M059J (cell line): ENCODE results near the gene LRP1. TPM values are rescaled to one million over a fixed set of nuclear protein-coding genes. Genes with fewer than 3 reads are reported as not detected.
A peak's percentile ranks its signal among the peaks of the same experiment; 100 is the strongest.

Source experiments
- DNase-seq: peaks from one replicate; pipeline ENCODE4 v3.0.0-alpha.2; 2012; ENCODE audit warnings: low read depth
- total RNA-seq: library from RNA; depleted of rRNA; stranded (reverse); fragments of >200 nt; shearing (Covaris generic); gene quantifications from 2 replicates; pipeline ENCODE4 v1.2.3, GENCODE V29; 2014

Gene LRP1
- total RNA-seq, 1 experiment from 2014 or later = 24.9 TPM

GRCh38 chr12:57223191-57224165 lies 95.2 kb downstream of the LRP1 start:
- DNase-seq = no peak

GRCh38 chr12:57224278-57224972 lies 96.1 kb downstream of the LRP1 start:
- no peak for DNase-seq

DNA sequence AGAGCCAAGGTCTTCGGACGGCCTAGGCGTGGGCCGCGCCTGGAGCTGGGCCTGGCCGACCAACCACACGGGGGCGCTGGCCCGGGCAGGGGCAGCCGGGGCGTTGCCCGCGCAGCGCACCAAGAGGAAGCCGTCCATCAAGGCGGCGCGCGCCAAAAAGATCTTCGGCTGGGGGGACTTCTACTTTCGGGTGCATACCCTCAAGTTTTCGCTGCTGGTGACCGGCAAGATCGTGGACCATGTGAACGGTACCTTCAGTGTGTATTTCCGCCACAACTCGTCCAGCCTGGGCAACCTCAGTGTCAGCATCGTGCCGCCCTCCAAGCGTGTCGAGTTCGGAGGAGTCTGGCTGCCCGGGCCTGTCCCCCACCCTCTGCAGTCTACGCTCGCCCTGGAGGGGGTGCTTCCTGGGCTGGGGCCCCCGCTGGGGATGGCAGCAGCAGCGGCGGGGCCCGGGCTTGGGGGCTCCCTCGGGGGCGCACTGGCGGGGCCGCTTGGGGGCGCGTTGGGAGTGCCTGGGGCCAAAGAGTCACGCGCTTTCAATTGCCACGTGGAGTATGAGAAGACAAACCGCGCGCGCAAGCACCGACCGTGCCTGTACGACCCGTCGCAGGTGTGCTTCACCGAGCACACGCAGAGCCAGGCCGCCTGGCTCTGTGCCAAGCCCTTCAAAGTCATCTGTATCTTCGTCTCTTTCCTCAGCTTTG lies 96.8 kb downstream of the LRP1 start:
- DNase-seq = no peak

- DNase-seq = no peak
Measured at GRCh38 chr12:57225680-57226210, 97.5 kb downstream of the LRP1 start.

DNA sequence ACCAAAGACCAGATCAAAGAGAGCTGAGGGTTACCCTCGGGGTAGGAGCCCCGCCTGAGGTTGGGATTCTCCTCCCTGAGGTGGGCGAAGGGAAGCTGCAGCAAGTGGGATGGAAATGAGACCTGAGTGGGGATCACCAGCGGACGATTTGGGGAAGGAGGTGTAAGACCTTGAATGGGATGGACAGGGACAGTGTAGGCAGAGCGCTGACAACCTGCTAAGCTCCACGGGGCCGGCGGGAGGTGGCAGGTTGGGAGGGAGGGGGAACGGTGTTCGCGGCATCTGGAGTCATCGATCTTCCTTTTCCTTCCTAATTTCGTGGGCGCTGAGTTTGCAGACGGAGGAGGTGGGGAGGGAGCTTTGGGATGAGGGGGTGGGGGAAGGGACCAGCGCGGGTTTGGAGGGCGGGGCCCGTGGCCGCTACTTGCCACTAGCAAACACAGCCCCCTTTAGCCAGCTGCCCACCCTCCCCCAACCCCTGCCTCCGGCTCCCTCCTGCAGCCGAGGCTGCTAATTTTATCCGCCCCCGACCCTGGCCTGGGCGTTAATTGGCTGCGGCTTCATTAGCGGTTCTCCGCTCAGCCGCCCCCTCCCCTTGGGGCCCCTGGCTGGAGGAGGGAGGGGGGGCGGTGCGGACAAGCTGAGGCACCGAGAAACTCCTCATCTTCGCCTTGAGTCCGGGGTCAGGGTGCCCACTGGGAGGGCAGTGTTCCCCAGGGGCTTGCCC lies 98.5 kb downstream of the LRP1 start:
- DNase-seq = no peak

DNA sequence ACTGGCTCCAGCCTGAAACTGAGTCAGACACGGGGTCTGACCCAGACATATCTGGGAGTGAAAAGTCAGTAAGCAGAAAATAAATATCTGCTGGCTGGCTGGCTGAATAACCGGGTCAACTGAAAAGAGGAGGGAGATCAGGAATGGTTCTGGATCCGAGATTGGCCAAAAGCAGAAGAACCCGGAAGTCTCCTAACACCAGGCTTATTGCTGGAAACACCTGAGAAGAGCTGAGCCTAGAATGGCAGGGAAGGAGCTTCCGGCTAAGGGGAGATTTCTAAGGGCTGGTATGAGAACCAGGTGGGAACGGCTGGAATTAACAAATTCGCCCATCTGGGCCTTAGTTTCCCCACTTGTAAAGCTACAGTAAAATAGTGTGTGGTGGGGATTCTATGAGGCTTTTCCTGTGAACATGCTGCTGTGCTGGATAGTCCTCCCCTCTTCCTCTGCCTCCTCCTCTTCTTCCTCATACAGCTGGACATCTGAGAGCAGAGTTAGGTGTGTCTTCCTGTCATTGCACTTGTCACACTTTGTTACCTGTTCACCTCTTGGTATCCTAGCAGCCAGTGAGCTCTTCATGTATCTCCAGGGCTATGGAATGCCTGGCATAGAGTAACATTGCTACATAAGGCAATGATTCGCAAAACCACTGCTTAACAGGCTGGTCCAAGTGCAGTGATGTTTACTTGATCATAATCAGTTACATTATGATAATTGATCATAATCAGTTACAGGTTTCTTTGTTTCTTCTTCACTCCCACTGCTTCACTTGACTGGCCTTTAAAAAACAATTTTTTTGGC lies 99.2 kb downstream of the LRP1 start:
- DNase-seq = no peak

GRCh38 chr12:57229046-57229633 lies 100.9 kb downstream of the LRP1 start:
- DNase-seq = no peak

- peak; percentile 94 for DNase-seq
Measured at GRCh38 chr12:57229634-57230380, 101.5 kb downstream of the LRP1 start, which contains the start of gene SHMT2. Gene SHMT2 (plus strand): TSS chr12:57229711. CDS start chr12:57229779, 68 bp downstream.

DNA sequence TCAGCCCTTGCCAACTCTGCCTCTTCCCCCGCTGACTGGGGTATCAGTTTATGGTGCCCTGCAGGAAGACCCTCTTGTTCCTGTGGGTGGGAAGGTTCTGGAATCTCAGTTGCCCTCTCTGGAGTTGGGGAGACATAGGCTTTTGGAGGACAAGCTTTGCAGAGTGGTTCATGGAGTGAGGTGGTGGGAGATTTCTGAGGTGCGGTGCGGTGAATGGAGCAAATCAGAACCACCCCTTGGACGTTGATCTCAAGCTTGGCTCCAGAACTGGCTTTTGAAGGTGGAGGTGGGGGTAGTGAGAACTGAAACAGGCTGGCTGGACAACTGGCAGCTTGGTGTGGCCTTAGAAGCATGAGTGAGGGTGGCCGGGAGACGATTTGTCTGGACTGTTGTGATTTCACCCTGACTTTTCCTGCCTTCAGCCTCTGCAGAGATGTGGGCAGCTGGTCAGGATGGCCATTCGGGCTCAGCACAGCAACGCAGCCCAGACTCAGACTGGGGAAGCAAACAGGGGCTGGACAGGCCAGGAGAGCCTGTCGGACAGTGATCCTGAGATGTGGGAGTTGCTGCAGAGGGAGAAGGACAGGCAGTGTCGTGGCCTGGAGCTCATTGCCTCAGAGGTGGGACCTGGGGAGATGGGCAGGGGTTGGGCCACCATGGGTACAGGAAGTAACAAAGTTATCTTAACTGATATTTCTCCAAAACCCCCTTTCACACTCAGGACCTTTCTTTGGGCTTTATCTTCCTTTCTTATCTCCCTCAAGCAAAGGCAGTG lies 102.3 kb downstream of the LRP1 start:
- no peak for DNase-seq

DNA sequence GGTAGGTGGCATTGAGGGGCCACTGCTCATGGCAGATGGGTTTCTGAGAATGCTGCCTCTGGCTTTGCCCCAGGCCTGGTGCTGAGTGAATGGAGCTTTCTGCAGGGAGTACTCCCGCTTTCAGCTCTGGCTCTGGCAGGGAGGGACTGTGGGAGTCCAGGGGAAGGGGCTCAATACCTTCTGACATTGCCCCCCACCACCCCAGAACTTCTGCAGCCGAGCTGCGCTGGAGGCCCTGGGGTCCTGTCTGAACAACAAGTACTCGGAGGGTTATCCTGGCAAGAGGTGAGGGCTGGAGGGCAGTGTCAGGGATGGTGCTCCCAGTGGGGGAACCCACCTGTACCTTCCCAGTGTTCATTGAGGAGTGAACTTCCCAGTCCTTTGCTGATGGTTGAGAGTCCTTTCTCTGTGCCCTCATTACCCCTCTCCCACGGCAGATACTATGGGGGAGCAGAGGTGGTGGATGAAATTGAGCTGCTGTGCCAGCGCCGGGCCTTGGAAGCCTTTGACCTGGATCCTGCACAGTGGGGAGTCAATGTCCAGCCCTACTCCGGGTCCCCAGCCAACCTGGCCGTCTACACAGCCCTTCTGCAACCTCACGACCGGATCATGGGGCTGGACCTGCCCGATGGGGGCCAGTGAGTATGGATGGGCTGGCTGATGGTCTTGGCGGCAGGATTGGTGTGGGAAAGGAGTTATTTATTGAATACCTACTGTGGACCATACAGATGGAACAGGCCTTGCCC lies 103.2 kb downstream of the LRP1 start:
- DNase-seq = no peak

- DNase-seq = no peak
Measured at GRCh38 chr12:57232156-57232756, 104.0 kb downstream of the LRP1 start.

DNA sequence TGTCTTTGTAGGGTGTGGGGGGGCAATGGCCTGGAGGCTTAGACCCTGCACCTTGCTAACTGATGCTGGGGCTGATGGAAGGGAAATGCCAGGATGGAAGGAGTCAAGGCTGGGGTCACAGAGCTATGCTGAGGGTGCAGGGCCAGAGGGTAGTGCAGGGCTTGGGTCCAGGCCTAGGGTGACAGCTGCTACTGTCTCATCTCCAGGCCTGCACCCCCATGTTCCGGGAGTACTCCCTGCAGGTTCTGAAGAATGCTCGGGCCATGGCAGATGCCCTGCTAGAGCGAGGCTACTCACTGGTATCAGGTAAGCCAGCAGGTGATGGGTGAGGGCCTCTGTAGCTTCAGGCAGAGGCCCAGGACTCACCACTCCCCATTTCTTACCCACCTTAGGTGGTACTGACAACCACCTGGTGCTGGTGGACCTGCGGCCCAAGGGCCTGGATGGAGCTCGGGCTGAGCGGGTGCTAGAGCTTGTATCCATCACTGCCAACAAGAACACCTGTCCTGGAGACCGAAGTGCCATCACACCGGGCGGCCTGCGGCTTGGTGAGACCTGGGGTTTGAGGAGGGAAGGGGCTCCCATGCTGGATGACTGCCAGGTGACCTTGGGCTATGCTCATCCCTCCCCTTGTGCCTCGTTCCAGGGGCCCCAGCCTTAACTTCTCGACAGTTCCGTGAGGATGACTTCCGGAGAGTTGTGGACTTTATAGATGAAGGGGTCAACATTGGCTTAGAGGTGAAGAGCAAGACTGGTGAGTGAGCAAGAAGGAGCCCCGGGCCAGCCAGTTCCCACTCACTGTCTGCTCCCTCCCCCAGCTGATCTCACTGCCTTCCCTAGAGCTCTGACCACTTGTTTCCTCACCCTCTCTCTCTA lies 105.3 kb downstream of the LRP1 start:
- DNase-seq = no peak

- DNase-seq = no peak
Measured at GRCh38 chr12:57234233-57234570, 105.9 kb downstream of the LRP1 start.

DNA sequence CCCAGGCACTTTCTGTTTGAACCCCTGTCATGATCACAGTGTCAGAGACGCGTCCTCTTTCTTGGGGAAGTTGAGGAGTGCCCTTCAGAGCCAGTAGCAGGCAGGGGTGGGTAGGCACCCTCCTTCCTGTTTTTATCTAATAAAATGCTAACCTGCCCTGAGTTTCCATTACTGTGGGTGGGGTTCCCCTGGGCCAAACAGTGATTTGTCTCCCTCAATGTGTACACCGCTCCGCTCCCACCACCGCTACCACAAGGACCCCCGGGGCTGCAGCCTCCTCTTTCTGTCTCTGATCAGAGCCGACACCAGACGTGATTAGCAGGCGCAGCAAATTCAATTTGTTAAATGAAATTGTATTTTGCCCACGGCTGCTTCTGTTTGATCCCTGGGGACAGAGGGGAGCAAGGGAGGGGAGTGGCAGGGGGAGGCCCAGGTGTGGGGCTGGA lies 106.3 kb downstream of the LRP1 start:
- DNase-seq = no peak

- no peak for DNase-seq
Measured at GRCh38 chr12:57235017-57235727, 106.9 kb downstream of the LRP1 start.

- no peak for DNase-seq
Measured at GRCh38 chr12:57235728-57236131, 107.4 kb downstream of the LRP1 start.
